Ishikawa (cell line): ENCODE measurements around the gene SEMA5A.

Experiments used
- CEBPB ChIP-seq: IDR thresholded peaks from 2 replicates; pipeline ENCODE4 v1.6.1; 2012
- CREB1 ChIP-seq: IDR thresholded peaks from 2 replicates; pipeline ENCODE4 v1.6.1; 2012; ENCODE audit warnings: low read depth
- EP300 ChIP-seq: IDR thresholded peaks from 2 replicates; pipeline ENCODE4 v1.6.1; 2012; ENCODE audit warnings: borderline replicate concordance
- FOXM1 ChIP-seq: IDR thresholded peaks from 2 replicates; pipeline ENCODE4 v1.6.1; 2012; ENCODE audit warnings: low read depth, borderline replicate concordance
- TAF1 ChIP-seq: IDR thresholded peaks from 2 replicates; pipeline ENCODE4 v1.6.1; 2012; ENCODE audit warnings: low read depth, mild to moderate bottlenecking
- YY1 ChIP-seq: IDR thresholded peaks from 2 replicates; pipeline ENCODE4 v1.6.1; 2012; ENCODE audit warnings: low read depth
- ZBTB7A ChIP-seq: IDR thresholded peaks from 2 replicates; pipeline ENCODE4 v1.6.1; 2012; ENCODE audit warnings: low read depth
- TF ChIP-seq, protein P1 (sequence below): IDR thresholded peaks from 2 replicates; pipeline ENCODE4 v1.6.1; 2012
- TF ChIP-seq, protein P2 (sequence below): IDR thresholded peaks from 2 replicates; pipeline ENCODE4 v1.6.1; 2012
- TF ChIP-seq, protein P3 (sequence below): IDR thresholded peaks from 2 replicates; pipeline ENCODE4 v1.6.1; 2012; ENCODE audit warnings: low read depth, mild to moderate bottlenecking

DNA sequence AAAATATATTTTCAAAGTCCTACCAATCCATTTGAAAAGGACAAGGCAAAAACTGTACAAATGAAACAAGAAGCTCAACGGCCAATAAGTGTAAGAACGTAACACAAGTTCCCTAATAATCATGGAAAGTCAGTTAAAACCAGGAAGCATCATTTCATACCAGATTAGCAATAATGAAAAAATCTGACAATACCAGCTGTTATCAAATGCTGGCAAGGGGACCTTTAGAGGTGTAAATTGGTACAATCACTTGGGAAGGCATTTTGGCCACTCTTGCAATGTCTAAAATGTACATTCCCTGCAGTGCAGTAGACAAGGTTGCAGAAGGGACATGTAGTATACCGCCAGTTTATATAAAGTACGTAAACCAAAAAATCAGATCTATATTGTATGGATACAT lies 10.1 kb upstream of the SEMA5A start:
- TF ChIP-seq TAF1 (no peak), ZBTB7A (no peak), YY1 (no peak), CEBPB (no peak), EP300 (no peak), CREB1 (no peak), FOXM1 (no peak)
- TF ChIP-seq, protein P1, sequence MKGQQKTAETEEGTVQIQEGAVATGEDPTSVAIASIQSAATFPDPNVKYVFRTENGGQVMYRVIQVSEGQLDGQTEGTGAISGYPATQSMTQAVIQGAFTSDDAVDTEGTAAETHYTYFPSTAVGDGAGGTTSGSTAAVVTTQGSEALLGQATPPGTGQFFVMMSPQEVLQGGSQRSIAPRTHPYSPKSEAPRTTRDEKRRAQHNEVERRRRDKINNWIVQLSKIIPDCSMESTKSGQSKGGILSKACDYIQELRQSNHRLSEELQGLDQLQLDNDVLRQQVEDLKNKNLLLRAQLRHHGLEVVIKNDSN: no peak
- TF ChIP-seq, protein P2, sequence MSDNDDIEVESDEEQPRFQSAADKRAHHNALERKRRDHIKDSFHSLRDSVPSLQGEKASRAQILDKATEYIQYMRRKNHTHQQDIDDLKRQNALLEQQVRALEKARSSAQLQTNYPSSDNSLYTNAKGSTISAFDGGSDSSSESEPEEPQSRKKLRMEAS: no peak
- TF ChIP-seq, protein P3, sequence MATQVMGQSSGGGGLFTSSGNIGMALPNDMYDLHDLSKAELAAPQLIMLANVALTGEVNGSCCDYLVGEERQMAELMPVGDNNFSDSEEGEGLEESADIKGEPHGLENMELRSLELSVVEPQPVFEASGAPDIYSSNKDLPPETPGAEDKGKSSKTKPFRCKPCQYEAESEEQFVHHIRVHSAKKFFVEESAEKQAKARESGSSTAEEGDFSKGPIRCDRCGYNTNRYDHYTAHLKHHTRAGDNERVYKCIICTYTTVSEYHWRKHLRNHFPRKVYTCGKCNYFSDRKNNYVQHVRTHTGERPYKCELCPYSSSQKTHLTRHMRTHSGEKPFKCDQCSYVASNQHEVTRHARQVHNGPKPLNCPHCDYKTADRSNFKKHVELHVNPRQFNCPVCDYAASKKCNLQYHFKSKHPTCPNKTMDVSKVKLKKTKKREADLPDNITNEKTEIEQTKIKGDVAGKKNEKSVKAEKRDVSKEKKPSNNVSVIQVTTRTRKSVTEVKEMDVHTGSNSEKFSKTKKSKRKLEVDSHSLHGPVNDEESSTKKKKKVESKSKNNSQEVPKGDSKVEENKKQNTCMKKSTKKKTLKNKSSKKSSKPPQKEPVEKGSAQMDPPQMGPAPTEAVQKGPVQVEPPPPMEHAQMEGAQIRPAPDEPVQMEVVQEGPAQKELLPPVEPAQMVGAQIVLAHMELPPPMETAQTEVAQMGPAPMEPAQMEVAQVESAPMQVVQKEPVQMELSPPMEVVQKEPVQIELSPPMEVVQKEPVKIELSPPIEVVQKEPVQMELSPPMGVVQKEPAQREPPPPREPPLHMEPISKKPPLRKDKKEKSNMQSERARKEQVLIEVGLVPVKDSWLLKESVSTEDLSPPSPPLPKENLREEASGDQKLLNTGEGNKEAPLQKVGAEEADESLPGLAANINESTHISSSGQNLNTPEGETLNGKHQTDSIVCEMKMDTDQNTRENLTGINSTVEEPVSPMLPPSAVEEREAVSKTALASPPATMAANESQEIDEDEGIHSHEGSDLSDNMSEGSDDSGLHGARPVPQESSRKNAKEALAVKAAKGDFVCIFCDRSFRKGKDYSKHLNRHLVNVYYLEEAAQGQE: no peak
